Stimulated activated CD4-positive, alpha-beta T cell treated with anti-CD3 and anti-CD28 coated beads, Interleukin-2, amount 100 ng/mL, for 4 hours (primary cell): ENCODE measurements around the gene PROK2.

Source experiments
- DNase-seq: peaks from one replicate; pipeline ENCODE4 v3.0.0-alpha.2; 2020; ENCODE audit warnings: low read depth

Gene PROK2

GRCh38 chr3:71786551-71786950 is 1.6 kb upstream of the PROK2 start:
- no peak for DNase-seq

DNA sequence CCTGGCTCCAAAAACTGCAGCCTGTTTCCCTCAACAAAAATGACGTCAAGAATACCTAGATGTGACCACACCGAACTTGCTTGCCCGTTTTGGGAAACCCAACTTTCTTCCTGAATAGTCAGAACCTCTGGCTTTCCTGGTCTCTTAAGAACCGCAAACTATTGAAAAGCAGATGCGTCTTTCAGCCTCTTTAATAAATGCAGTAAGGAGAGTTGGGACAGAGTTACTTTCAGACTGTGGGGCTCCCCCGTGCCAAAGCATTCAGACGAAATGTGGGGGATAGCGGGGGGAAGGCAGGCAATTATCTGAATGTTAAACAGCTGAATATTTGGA is 1.2 kb upstream of the PROK2 start:
- DNase-seq: no peak

DNA sequence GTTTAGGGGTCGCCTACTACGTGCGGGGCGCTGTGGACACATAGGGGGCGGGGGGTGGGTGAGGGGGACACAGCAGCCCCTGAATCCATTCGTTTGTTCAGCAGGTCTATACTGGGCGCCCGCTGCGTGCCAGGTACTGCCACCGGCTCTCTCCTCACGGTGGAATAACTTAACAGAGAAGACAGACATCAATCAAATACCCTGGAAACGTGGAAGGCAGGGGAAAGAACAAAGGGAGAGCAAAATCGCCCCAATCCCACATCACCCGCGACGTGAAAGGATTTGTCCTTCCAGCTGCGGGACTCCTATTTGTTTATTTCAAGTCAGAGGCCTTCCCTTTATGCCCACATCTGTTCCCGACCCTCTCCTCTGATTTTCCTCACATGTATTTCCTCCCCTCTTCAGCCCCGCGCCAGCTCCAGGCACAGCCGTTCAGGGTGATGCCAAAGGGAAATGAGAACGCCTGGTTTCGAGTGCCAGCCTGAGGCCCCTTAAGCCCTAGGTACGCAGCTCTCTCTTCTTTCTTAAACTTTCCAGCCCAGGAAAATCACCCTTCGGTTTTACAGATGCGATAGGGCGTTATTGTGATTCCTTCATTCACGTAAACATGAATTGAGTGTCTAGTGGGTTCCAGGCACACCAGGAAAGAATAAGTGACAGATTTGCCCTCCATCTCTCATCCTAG is 726 bp upstream of the PROK2 start:
- DNase-seq: no peak

DNA sequence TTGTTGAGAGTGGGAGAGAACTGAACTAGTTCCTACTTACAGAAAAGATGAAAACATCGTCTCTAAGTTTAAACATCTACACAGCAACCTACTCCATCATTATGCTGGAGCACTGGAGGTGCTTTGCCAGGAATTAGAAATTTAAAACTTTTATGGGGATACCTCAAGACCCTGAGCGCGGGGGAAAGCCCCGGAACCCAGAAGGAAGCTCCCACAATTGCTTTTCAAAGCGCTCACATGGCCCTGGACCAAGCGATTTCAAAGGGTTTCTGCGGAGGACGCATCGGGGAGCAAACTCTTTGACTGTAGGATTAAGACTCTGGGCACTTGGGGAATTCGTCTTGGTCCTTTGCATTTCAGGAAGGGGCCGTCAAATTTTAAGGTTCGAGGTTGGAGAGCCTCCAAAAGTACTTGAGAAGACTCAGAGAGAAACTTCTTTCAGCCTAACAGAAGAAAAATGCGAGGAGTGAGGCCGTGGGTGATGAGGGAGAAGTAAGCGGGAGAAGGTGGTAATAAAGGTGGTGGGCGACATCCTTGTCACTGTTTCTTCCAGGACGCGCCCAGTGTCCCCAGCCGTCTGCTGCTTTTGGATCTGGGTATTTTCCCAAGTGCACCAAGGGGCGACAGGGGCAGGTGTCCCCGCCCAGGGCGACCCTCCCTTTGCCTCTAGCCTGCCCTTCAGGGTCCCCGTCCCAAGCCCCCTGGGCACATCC is 591 bp downstream of the PROK2 start:
- DNase-seq: no peak

DNA sequence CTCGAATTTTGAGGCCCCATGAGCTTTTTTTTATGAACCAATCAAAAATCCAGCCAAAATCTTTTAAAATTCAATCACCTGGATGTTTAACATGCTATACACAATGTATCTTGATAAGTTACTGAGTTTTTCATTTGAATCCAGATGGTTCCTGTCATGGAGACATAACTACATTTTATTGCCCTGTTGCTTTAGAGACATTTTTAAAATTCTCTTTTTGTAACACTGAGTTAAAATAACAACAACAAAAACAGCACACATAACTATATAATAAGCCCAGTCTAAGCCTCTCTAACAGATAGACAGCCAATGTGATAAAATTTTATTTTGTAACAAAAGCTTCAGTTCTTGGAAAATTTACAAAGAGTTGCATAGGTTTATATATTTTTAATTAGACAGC is 1.8 kb downstream of the PROK2 start:
- no peak for DNase-seq

- DNase-seq: no peak
Observed at GRCh38 chr3:71780430-71780829, 4.5 kb downstream of the PROK2 start.

- no peak for DNase-seq
Observed at GRCh38 chr3:71779674-71780377, 5.1 kb downstream of the PROK2 start.

GRCh38 chr3:71778353-71778752 is 6.6 kb downstream of the PROK2 start:
- no peak for DNase-seq

GRCh38 chr3:71776538-71776937 is 8.4 kb downstream of the PROK2 start:
- DNase-seq: no peak

- DNase-seq: no peak
Observed at GRCh38 chr3:71771884-71772283, 13.1 kb downstream of the PROK2 start.

DNA sequence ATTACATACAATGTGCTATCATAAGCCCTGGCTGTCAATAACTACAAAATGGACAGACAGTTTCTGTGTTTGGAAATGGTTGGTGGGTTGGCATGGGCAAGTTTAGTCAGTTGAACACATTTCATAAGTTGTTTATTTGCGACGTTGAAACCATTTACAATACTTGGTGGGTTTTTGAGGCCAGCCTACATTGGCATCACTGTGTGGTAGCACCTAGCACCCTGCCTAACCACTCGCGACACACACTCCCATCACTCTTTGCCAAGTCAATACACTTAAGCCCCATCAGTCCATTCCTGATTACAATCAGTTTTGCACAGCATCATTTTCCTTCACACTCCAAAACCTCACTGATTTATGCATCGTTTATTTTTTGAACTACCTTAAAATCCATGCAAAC is 13.8 kb downstream of the PROK2 start:
- no peak for DNase-seq

DNA sequence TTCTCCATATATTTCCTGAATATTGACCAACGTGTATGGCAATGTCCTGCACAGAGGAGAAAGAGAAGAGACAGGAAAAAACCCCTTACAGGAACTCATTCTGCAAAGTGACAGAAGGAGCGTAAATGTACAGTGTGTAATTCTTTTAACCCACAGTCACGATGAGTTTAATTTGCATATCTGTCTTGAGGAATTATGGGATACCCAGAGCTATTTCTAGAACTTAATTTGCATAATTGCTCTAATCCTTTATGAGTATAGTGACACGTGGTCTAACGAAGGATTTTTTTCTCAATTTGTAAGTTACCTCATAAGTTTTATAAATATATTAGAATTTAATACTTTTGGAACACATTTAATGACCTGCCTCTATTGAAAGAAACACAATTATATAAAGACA is 21.5 kb downstream of the PROK2 start:
- DNase-seq: no peak

DNA sequence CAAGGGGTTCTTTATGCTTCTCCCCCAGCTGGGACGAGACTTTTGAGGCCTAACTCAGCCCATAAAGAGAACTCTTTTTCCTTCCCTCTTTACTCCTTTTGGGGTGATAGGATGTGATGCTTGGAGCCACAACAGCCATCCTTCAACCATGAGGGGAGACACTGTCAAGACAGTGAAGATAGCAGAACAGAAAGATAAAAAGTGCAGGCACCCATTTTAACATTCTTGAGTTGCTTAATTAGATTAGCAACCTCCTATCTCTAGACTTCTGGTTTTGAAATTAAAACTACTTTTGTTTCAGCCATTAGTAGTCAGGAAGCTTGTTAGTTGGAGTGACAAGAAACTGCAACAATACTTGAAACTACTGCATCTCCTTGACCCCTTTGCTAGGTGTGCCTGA is 24.8 kb downstream of the PROK2 start:
- DNase-seq: no peak

- DNase-seq: no peak
Observed at GRCh38 chr3:71759401-71759800, 25.5 kb downstream of the PROK2 start.

DNA sequence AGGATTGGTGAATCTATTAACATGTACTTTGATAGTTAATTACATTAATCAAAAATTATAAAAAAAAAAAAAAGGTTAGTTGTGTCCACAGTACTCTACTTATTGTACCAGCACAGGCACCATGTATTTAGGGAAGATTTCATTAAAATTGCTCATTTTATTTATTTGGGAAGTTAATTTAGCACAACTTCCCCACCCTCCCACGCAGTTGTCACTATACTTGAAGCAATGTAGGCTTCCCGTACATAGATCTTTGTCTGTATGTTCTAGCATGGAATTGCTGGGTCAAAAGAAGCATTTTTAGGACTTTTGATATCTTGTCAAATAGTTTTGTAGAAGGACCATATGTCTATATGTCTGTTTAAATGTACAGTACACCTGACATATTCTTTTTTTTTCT is 26.9 kb downstream of the PROK2 start:
- no peak for DNase-seq

- no peak for DNase-seq
Observed at GRCh38 chr3:71754610-71755253, 30.2 kb downstream of the PROK2 start.

DNA sequence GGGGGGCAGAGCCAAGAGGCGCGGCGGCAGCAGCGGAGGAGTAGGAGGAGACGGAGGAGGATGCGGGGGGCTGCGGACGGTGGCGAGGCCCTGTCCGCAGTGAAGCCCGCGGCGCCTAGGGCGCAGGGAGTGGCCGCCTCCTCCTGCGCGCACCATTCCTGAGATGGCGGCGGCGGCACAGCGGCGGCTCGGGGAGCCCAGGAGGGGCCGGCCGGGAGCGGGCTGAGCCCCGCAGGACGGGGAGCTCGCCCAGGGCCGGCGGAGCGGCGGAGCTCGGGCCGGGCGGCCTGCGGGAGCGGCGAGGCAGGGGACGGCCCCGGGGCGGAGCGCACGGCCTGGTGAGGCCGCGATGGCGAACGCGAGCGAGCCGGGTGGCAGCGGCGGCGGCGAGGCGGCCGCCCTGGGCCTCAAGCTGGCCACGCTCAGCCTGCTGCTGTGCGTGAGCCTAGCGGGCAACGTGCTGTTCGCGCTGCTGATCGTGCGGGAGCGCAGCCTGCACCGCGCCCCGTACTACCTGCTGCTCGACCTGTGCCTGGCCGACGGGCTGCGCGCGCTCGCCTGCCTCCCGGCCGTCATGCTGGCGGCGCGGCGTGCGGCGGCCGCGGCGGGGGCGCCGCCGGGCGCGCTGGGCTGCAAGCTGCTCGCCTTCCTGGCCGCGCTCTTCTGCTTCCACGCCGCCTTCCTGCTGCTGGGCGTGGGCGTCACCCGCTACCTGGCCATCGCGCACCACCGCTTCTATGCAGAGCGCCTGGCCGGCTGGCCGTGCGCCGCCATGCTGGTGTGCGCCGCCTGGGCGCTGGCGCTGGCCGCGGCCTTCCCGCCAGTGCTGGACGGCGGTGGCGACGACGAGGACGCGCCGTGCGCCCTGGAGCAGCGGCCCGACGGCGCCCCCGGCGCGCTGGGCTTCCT is 31.0 kb downstream of the PROK2 start, which contains the start of gene GPR27:
GPR27 (plus strand) TSS at position 155 of the 909 bp plus-strand sequence; CDS start at position 350, 195 bp downstream.
- DNase-seq: no peak

DNA sequence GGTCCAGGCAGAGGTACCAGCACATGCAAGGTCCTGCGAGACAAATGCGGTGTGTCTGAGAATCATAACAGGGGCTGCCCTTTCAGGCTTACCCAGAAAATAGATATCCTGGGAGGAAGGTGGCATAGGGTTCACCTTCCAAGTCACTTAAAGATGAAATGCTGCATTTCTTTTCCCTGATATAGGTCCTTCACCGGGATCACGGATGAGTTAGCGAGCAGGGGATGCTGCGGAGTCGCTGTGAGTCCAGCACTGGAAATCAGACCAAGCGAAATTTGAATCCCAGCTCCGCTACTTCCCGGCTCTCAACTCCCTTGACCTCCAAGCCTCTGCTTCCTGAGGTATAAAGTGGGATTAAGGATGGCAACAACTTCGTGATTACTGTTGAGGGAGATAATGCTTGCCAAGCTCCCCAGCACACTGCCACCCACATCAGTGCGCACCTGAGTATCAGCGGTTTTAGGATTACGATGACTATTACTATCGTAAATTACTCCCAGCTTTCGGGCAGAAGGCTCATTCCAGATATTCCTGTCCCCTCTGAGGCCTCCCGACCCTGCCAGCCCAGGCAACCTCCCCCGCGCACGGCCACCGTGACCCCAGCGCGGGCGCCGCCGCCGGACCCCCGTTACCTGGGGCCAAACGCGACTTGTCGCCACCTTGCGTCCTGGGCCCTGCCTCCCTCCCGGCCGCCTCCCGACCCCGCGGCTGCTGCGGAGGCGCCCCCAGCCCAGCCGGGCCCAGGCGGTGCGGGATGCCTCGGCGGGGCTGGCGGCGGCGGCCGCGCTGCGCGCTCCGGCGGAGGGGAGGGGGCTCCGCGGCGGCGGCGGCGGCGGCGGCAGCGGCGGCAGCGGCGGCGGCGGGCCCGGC is 31.9 kb downstream of the PROK2 start:
- no peak for DNase-seq

- DNase-seq: no peak
Observed at GRCh38 chr3:71751602-71752001, 33.3 kb downstream of the PROK2 start.

GRCh38 chr3:71744738-71745137 is 40.2 kb downstream of the PROK2 start:
- DNase-seq: no peak

DNA sequence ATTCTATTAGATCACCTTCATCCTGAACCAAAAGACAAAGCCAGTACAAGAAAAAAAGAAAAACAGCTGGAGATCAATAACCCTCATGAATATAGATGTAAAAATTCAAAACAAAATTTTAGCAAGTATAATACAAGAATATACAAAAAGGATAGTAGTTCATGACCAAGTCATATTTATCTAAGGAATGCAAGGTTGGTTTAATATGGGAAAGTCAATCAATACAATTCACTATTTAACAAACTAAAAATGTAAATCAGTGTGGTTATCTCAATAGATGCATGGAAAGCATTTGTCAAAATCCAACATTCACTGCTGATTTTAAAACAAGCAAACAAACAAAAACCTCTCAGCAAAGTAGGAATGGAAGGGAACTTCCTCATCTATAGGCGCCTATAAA is 42.3 kb downstream of the PROK2 start:
- DNase-seq: no peak
